ENCODE measurements around the gene LAMA5. TPM values are rescaled to one million over a fixed set of nuclear protein-coding genes. Genes with fewer than 3 reads are reported as not detected.

Gene LAMA5
- total RNA-seq, 4 donors from 2014 or later: 13.0 to 35.8 (median 22.7) TPM

- TF ChIP-seq, protein P1, sequence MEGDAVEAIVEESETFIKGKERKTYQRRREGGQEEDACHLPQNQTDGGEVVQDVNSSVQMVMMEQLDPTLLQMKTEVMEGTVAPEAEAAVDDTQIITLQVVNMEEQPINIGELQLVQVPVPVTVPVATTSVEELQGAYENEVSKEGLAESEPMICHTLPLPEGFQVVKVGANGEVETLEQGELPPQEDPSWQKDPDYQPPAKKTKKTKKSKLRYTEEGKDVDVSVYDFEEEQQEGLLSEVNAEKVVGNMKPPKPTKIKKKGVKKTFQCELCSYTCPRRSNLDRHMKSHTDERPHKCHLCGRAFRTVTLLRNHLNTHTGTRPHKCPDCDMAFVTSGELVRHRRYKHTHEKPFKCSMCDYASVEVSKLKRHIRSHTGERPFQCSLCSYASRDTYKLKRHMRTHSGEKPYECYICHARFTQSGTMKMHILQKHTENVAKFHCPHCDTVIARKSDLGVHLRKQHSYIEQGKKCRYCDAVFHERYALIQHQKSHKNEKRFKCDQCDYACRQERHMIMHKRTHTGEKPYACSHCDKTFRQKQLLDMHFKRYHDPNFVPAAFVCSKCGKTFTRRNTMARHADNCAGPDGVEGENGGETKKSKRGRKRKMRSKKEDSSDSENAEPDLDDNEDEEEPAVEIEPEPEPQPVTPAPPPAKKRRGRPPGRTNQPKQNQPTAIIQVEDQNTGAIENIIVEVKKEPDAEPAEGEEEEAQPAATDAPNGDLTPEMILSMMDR (IDR thresholded peaks at IDR 0.05 in 4 of 5, conservative IDR thresholded peaks at IDR 0.05 in 1 of 5): no peak
- TF ChIP-seq POLR2A (IDR thresholded peaks at IDR 0.05): no peak
- peaks cover 0 to 65% of the 10 kb centered on the region in 2 donors for H3K36me3 ChIP-seq
- peaks cover 14 to 30% of the 10 kb centered on the region in 2 donors for H3K4me1 ChIP-seq
Measured at GRCh38 chr20:62286493-62287064, 80.5 kb downstream of the LAMA5 start.

GRCh38 chr20:62285722-62286121 lies 81.4 kb downstream of the LAMA5 start:
- in situ Hi-C loops (cut with MboI; ENCODE audit: low sequenced_read_pairs in 4 of 4): loop anchor here in 1 of 4 donors (25.0 kb wide), 1 partner anchor 102 kb away; the partner anchor contains the start of gene RPS21
- TF ChIP-seq, protein P1 (IDR thresholded peaks at IDR 0.05 in 4 of 5, conservative IDR thresholded peaks at IDR 0.05 in 1 of 5): no peak
- TF ChIP-seq POLR2A (IDR thresholded peaks at IDR 0.05): no peak
- DNase-seq (no peak), ATAC-seq (peak in 1 of 2 donors; percentile 6)
- intact Hi-C loops (cut with DNase I; ENCODE audit: low total_unique reads): no loop called here
- H3K4me1 ChIP-seq: peaks cover 14 to 30% of the 10 kb centered on the region in 2 donors
- H3K36me3 ChIP-seq: peaks cover 0 to 65% of the 10 kb centered on the region in 2 donors
- H3K27me3 ChIP-seq: no peaks in the 10 kb centered on the region
- no peaks in the 10 kb centered on the region for H3K9me3 ChIP-seq
- H3K27ac ChIP-seq: peak overlapping the region; percentile 50 to 88 (median 66)
- no peak overlapping the region for H3K4me3 ChIP-seq

More at GRCh38 chr20:62286493-62287064, 80.5 kb downstream of the LAMA5 start:
- Histone ChIP-seq H3K4me3 (no peak overlapping the region), H3K27ac (peak overlapping the region; percentile 50 to 88 (median 66)), H3K9me3 (no peaks in the 10 kb centered on the region), H3K27me3 (no peaks in the 10 kb centered on the region)
- ATAC-seq (no peak), DNase-seq (no peak)
- in situ Hi-C loops (cut with MboI; ENCODE audit: low sequenced_read_pairs in 4 of 4) (loop anchor here in 1 of 4 donors (25.0 kb wide), 1 partner anchor 101 kb away; the partner anchor contains the start of gene RPS21), intact Hi-C loops (cut with DNase I; ENCODE audit: low total_unique reads) (no loop called here)

GRCh38 chr20:62285151-62285550 lies 82.0 kb downstream of the LAMA5 start:
- ATAC-seq (no peak), DNase-seq (no peak)
- Histone ChIP-seq H3K4me1 (peaks cover 14 to 30% of the 10 kb centered on the region in 2 donors), H3K4me3 (no peak overlapping the region), H3K27me3 (no peaks in the 10 kb centered on the region), H3K36me3 (peaks cover 0 to 66% of the 10 kb centered on the region in 2 donors), H3K9me3 (no peaks in the 10 kb centered on the region), H3K27ac (peak overlapping the region in 3 of 4 donors; percentile 64 to 88 (median 68))
- no peak for TF ChIP-seq POLR2A (IDR thresholded peaks at IDR 0.05)
- TF ChIP-seq, protein P1 (IDR thresholded peaks at IDR 0.05 in 4 of 5, conservative IDR thresholded peaks at IDR 0.05 in 1 of 5): no peak
- in situ Hi-C loops (cut with MboI; ENCODE audit: low sequenced_read_pairs in 4 of 4): loop anchor here in 1 of 4 donors (25.0 kb wide), 1 partner anchor 102 kb away; the partner anchor contains the start of gene RPS21
- intact Hi-C loops (cut with DNase I; ENCODE audit: low total_unique reads): no loop called here

- DNase-seq (no peak), ATAC-seq (no peak)
- no peak for TF ChIP-seq POLR2A (IDR thresholded peaks at IDR 0.05)
- TF ChIP-seq, protein P1 (IDR thresholded peaks at IDR 0.05 in 4 of 5, conservative IDR thresholded peaks at IDR 0.05 in 1 of 5): no peak
- in situ Hi-C loops (cut with MboI; ENCODE audit: low sequenced_read_pairs in 4 of 4) (loop anchor here in 1 of 4 donors (25.0 kb wide), 1 partner anchor 103 kb away; the partner anchor contains the start of gene RPS21), intact Hi-C loops (cut with DNase I; ENCODE audit: low total_unique reads) (no loop called here)
- H3K4me3 ChIP-seq: no peak overlapping the region
- no peaks in the 10 kb centered on the region for H3K27me3 ChIP-seq
- peak overlapping the region in 2 of 4 donors; percentile 88 to 89 for H3K27ac ChIP-seq
- H3K4me1 ChIP-seq: peaks cover 14 to 30% of the 10 kb centered on the region in 2 donors
- H3K36me3 ChIP-seq: peaks cover 0 to 66% of the 10 kb centered on the region in 2 donors
- H3K9me3 ChIP-seq: no peaks in the 10 kb centered on the region
Measured at GRCh38 chr20:62284448-62284847, 82.7 kb downstream of the LAMA5 start.

Data from gastrocnemius medialis (tissue), 4 donors.